GM18909 (cell line): ENCODE results near the gene MYO19.
"Not testable (repeated sequence)": the region's sequence is repeated elsewhere in the genome, so short reads cannot be mapped to it uniquely, and the experiment has no call there.

Experiments
- ATAC-seq: cut with Tn5 transposase; IDR thresholded peaks from one replicate; pipeline ENCODE4 v1.9.1; 2021; ENCODE audit warnings: mild to moderate bottlenecking; ENCODE audit not compliant: unreplicated experiment, poor library complexity

MYO19 gene

DNA sequence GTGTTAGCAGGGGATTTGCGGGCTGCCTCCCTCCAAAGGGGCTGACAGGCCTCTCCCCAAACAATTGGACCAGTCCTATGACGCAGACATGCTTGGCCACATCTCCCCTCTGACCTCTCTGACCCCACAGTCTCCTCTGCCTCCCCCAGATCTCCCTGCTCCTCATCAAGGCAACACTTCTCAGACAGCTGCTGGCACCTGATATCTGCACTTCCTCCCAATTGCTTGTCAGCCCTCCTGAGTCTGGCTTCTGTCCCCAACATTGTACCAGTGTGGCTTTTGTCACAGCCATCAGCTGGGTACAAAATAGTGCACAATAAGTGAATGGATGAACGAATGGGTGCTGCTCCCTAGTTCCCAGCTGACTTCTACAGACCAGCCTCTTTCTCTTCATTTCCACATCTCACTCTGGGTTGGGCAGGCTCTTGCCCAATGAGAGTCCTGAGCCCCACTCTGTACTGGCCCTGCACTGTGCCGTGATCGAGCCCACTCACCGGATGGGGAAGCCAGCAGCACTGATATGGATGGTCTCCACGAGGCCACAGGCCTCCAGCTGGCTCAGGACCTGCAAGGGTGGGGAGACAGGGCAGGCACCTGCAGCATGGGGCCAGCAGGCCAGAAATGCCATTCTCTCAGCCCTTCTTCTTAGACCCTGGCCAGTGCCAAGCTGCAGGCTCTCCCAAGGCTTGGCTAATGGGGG is 31.1 kb downstream of the MYO19 start:
- ATAC-seq = no peak

DNA sequence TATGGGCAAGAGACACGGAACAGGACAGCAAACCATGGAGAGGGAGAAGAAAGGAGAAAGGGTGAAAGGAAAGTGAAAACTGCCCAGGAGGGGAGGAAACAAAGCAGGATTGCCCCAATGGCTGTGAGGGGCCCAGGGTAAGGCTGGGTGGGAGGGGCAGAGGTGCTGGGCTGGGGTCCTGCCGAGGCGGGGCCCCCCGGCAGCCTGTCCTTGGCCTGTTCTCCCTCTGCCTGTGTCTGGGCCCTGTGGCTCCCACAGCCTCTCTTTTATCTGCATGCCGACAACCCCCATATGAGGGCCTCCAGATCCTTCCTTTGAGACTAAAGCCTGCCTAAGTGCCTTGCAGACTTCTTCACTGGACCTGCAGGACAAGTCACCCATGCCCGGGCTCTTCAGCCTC is 32.7 kb downstream of the MYO19 start:
- ATAC-seq = no peak

DNA sequence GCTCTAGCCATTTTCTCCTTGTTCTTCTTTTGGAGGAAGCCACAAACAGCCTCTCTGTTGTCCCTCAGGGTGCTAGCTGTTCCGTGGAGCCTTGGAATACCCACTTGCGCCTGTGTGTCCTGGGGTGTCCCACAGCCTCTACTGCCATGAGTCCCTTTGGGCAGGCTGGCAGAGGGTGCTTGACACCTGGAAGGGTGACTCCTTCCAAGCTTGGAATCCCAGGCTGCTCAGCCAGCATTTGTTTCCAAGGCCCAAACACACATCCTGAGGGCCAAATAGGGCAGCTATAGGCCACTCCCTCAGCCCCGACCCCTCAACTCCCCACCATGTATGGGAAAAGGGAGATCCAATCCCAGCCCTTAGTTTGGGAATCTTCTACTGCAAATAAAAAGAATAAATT is 33.3 kb downstream of the MYO19 start:
- no peak for ATAC-seq

- no peak for ATAC-seq
Measured at GRCh38 chr17:36500745-36501225, 33.9 kb downstream of the MYO19 start.

GRCh38 chr17:36498560-36499300 is 35.9 kb downstream of the MYO19 start:
- ATAC-seq = no peak

- ATAC-seq = no peak
Measured at GRCh38 chr17:36498155-36498554, 36.5 kb downstream of the MYO19 start.

DNA sequence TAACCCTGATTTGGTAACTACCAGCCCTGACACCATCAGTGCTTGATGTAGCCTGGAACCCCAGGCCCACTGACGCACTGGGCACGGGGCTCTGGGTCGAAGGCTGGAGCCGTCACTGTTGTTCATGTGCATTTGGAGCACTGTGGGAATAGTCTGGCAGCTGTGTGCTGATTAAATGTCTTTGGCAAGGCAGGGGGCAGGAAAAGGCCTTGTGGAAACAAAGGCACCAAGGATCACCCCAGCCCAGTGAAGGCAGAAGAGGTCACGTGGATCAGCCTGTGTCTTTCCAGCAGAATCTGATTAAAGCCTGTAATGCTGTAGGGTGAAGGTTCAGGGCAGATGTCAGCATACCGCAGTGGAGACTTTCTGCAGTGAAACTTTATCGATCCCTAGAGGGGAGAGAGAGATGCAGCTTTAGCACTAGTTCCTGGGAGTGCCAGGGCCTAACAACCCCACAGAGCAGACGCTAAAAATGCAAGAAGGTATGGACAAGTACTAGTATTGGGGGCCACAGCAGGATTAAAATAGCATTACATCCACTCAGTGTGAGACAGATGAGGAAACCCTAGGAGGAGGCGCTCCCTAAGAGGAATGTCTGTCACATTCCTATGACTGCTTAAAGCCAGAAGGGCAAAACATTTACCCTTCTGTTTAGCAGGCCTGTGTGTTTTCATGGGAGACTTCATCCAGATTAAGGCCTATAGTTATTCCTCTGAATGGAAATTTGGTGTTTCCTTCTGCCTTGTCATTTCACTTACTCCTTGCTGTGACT is 38.5 kb downstream of the MYO19 start:
- ATAC-seq = no peak

DNA sequence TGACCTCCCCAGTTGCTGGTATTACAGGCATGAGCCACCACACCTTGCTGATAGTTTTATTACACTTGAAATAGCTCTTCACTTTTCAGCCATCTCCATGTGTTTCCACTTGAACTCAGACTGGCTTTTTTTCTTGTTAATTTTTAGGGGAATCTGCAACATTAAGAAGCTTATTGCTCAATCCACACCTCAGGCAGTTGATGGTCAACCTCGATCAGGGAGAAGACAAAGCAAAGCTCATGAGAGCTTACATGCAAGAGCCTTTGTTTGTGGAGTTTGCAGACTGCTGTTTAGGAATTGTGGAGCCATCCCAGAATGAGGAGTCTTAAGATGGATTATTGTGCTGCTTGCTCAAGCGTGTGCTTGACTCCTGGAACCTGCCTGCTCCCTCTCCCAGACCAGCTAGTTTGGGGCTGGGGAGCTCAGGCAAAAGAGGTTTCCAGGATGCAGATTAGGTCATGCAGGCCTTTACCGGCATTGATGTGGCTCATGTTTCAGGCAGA is 39.5 kb downstream of the MYO19 start:
- no peak for ATAC-seq

DNA sequence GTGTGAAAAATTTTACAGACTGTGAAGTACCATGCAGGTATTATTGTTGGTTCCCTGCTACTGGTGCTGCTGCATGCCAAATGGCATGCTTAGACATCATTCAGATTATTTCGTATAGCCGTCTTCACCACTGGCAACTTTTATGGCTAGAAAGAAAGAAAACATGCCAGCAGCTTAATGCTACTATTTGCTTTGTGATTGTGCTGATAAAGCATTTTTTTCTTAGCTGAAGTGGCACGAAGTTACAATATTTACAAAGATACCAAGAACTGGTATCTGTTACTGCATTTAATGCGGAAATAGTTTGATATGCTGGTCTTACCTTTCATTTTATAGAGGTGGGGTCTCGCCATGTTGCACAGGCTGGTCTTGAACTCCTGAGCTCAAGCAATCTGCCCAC is 40.0 kb downstream of the MYO19 start:
- ATAC-seq = no peak

DNA sequence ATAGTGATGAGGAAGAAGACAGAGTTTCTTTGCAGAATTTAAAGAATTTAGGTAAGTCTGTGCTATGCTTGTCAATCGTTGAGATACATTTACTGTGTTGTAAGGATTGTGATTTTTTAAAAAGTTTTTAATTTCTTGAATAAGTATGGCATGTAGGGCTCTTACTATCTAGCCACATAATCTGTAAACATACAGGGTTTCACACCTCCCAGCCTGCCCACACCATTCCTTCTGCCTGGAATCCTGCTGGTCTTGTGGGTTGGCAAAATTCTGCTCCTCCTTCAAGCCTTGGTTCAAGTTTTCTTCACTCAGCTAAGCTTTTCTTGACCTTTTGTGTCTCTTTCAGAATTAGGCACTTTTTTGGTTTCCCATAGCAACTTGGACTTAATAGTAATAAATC is 40.7 kb downstream of the MYO19 start:
- ATAC-seq = no peak

- ATAC-seq = peak; percentile 82
Measured at GRCh38 chr17:36486204-36487194, 48.2 kb downstream of the MYO19 start, which contains the start of gene ZNHIT3. ZNHIT3 (plus strand) TSS chr17:36486681; CDS start chr17:36486700, 19 bp downstream.

DNA sequence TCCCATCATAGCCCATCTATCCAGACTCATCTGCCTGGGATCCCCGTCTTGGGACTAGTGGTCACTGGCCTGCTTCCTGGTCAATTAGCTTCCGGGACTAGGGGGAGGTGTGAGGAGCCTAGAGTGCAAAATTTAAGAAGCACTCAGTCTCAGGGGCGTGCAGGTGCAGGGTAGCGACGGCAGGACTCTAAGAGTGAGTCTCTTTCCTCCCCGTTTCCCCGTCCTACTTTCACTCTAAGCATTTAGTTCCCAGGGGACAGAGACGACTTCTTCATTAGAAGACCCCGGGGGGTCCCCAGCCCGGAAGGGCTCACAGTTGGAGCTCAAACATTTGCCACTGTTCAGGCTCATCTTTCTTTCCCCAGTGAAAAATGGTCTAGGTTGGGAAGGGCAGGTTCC is 48.9 kb downstream of the MYO19 start:
- peak; percentile 6 for ATAC-seq

- no peak for ATAC-seq
Measured at GRCh38 chr17:36485027-36485426, 49.6 kb downstream of the MYO19 start.

- not testable (repeated sequence) for ATAC-seq
Measured at GRCh38 chr17:36484021-36484420, 50.6 kb downstream of the MYO19 start.

- ATAC-seq = no peak
Measured at GRCh38 chr17:36482611-36483504, 51.8 kb downstream of the MYO19 start.

DNA sequence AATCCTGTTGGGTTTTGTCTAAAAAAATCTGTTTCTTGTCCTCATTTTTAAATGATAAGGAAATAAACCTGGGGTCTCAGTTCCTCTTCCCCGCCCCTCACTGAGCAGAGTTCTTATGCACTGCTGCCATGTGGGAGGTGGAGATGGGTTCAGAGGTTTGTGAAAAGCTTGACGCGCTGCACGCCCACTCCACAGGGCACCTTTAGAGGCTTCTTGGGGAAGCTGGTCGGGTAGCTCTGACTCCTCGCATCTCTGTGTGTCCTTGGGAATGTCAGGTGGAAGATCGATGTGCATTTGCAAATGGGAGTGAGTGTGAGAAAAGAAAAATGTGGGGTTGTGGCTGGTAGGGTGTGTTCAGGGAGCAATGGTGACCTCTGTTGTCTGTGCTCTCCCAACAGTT is 52.8 kb downstream of the MYO19 start:
- no peak for ATAC-seq

DNA sequence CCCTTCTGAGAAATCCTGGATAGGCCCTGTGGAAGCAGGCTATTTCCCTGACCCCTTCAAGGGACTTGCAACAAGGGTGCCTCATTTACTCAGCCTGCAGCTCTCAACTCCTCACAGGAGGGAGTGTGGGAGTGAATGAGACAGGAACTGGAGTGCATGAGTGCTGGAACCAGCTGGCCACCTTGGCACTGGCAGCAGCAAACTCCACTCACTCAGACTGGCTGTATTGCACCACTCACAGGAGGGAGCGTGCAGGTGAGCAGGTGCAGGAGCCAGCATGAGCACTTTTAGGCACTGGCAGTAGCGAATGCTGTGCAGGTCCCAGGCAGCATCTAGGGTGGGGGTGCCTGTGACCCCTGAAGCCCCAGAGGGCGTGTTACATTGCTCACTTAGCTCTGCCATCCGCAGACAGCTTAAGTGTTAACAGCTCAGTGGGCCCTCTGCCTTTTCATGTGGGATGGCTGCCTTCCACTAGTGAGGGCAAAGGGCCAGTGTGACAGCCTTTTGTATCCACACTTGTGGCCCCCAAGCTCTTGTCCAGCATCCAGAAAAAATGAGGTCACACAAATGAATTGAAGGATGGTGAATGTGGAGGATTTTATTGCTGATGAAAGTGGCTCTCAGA is 59.2 kb downstream of the MYO19 start:
- ATAC-seq = no peak

DNA sequence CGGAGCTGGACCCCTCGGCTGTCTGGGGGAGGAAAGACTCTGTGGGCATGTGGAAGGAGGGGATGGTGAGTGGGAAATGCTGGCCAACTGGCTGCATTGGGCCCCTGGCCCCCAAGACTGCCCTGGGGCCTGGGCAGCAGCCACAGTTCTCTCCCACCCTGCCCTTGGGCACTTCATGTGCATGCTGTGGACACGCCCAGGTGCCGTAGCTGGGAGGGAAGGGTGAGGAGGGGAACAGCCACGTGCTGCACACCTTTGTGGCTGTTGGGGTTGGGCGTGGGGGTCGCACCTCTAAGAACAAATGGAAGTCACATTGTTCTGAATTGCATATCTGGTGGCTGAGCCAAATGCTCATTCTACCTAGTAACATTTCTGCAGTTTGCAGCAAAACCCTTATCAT is 60.1 kb downstream of the MYO19 start:
- ATAC-seq = no peak
